Measurements from ENCODE around the gene LRCH3. TPM values are rescaled to one million over a fixed set of nuclear protein-coding genes. Genes with fewer than 3 reads are reported as not detected.

LRCH3 gene
- total RNA-seq, 1 donor from 2014 or later: 50.0 TPM

DNA sequence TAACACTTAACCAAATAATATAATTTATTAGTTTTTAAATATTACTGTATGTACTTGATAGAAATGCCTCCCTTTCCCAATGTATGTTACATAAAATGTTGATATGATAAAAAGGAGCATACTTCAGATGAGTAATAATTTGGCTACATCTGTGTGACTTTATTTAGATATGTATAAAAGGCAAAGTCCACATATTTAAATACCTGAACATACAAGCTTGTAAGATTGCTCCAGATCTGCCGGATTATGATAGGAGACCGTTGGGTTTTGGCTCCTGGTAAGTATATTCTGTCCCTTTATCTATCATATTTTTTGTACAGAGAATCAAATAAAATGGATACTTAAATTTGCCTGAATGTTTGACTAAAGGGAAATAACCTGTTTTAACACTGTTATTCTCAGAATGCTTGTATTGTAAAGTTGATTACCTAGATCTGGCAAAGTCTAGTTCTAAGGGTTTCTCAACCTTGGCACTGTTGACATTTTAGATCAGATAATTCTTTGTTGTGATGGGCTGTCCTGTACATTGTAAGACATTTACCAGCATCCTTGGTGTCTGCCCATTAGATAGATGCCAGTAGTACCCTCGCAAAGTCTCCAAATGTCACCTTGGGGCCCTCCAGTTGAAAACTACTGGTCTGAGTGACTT is 38.5 kb downstream of the LRCH3 start:
- Mint-ChIP-seq H3K27me3 (ENCODE audit: insufficient read depth) (no peaks in the 10 kb centered on the region), H3K27ac (no peak overlapping the region), H3K9me3 (no peaks in the 10 kb centered on the region), H3K4me1 (ENCODE audit: low read depth) (peaks cover 4% of the 10 kb centered on the region), H3K36me3 (ENCODE audit: low read depth) (peaks cover 31% of the 10 kb centered on the region), H3K4me3 (no peak overlapping the region)
- no peak for DNase-seq (ENCODE audit: low spot score)
- intact Hi-C loops (cut with micrococcal nuclease): no loop called here

DNA sequence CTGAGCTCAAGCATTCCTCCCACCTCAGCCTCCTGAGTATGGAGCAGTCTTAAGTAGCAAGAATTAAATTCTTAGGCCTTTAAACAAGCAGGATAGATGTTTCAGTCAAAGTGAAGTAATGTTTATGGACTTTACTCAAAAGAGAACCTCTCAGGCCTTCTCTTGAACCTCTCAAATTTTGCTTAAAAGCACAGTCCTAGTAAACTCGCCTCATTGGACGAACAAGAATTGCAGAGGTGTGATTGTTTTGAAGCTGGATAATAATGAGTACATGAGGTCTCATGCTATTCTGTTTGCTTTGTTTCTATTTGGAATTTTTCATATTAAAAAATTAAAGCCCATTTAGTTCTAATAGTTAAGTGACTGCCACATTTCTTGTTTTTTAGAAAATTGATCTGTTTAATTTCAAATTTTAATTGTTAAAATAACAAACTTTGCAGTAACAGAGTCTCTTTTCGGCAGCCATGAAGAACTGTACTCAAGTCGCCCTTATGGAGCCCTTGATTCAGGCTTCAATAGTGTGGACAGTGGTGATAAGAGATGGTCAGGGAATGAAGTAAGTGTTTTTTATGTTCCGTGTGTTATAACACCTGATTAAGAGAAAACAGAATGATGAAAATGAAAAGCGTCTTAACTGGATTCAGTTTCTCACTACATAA is 39.4 kb downstream of the LRCH3 start:
- Mint-ChIP-seq H3K4me3 (no peak overlapping the region), H3K36me3 (ENCODE audit: low read depth) (peaks cover 33% of the 10 kb centered on the region), H3K27me3 (ENCODE audit: insufficient read depth) (no peaks in the 10 kb centered on the region), H3K9me3 (no peaks in the 10 kb centered on the region), H3K4me1 (ENCODE audit: low read depth) (peaks cover 8% of the 10 kb centered on the region), H3K27ac (no peak overlapping the region)
- DNase-seq (ENCODE audit: low spot score): no peak
- intact Hi-C loops (cut with micrococcal nuclease): no loop called here

- no peak overlapping the region for H3K4me3 Mint-ChIP-seq
- no peaks in the 10 kb centered on the region for H3K9me3 Mint-ChIP-seq
- H3K27ac Mint-ChIP-seq: no peak overlapping the region
- no peak for DNase-seq (ENCODE audit: low spot score)
- H3K27me3 Mint-ChIP-seq (ENCODE audit: insufficient read depth): no peaks in the 10 kb centered on the region
- intact Hi-C loops (cut with micrococcal nuclease): no loop called here
- peaks cover 12% of the 10 kb centered on the region for H3K4me1 Mint-ChIP-seq (ENCODE audit: low read depth)
- peaks cover 37% of the 10 kb centered on the region for H3K36me3 Mint-ChIP-seq (ENCODE audit: low read depth)
Measured at GRCh38 chr3:197830967-197831313, 39.9 kb downstream of the LRCH3 start.

DNA sequence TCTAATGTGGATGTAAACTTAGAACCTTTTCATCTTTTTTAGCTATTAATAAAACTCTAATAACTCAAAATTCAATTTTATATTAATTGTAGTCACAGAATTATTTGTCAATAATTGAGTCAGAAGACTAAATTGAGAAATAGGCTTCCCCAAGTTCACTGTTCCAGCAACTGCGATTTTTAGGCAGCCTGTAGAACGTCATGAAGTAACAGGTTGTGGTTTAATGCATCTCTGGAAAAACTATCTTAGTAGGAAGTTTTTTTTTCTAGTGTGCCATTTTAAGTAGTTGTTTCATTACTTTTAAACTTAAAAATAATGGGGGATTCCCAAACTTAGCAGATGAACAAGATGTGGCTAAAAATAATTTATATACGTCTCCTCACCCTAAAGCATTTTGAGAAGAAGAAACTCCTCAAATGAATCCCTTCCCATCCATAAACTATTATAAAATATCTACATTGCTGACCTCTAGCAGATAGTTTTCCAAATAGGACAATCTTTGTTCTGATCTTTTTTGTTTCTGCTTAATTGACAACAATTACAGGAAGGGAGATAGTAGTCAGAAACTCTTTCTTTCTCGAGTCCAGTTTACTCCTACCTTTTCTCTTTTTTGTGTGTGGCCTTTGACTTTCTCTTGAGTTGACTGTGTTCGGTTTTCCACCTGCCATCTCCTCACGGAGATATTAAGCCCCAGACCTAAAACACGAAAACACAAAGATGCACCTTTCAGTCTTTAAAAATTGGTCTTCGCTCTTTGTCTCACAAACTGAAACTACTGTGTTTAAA is 43.1 kb downstream of the LRCH3 start:
- Mint-ChIP-seq H3K9me3 (no peaks in the 10 kb centered on the region), H3K4me1 (ENCODE audit: low read depth) (peaks cover 12% of the 10 kb centered on the region), H3K27ac (no peak overlapping the region), H3K27me3 (ENCODE audit: insufficient read depth) (no peaks in the 10 kb centered on the region), H3K4me3 (no peak overlapping the region), H3K36me3 (ENCODE audit: low read depth) (peaks cover 43% of the 10 kb centered on the region)
- intact Hi-C loops (cut with micrococcal nuclease): no loop called here
- DNase-seq (ENCODE audit: low spot score): no peak

- Mint-ChIP-seq H3K4me1 (ENCODE audit: low read depth) (peaks cover 12% of the 10 kb centered on the region), H3K27ac (peak overlapping the region; percentile 64), H3K4me3 (no peak overlapping the region), H3K27me3 (ENCODE audit: insufficient read depth) (no peaks in the 10 kb centered on the region), H3K9me3 (no peaks in the 10 kb centered on the region), H3K36me3 (ENCODE audit: low read depth) (peaks cover 40% of the 10 kb centered on the region)
- no peak for DNase-seq (ENCODE audit: low spot score)
- intact Hi-C loops (cut with micrococcal nuclease): no loop called here
Measured at GRCh38 chr3:197835509-197835908, 44.5 kb downstream of the LRCH3 start.

DNA sequence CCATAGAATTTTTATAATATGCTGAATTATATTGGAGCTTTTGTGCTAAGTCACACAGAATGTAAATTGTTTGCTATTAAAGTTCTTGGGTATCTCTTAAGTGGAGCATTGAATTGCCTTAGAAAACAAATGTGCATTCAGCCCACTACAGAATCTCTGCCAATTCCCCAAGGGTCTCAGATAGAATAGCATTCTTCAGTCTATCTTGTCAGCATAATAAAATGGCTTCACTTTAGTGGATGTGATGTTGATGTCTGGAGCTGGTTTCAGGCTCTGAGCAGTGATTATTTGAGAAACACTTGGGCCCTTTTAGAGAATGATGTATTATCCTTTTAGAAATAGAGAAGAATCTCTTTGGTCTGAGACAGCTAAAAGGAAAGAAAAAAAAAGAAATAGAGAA is 45.2 kb downstream of the LRCH3 start:
- no peak overlapping the region for H3K4me3 Mint-ChIP-seq
- DNase-seq (ENCODE audit: low spot score): no peak
- no peaks in the 10 kb centered on the region for H3K9me3 Mint-ChIP-seq
- no peaks in the 10 kb centered on the region for H3K27me3 Mint-ChIP-seq (ENCODE audit: insufficient read depth)
- intact Hi-C loops (cut with micrococcal nuclease): no loop called here
- peaks cover 12% of the 10 kb centered on the region for H3K4me1 Mint-ChIP-seq (ENCODE audit: low read depth)
- H3K36me3 Mint-ChIP-seq (ENCODE audit: low read depth): peaks cover 36% of the 10 kb centered on the region
- H3K27ac Mint-ChIP-seq: no peak overlapping the region

DNA sequence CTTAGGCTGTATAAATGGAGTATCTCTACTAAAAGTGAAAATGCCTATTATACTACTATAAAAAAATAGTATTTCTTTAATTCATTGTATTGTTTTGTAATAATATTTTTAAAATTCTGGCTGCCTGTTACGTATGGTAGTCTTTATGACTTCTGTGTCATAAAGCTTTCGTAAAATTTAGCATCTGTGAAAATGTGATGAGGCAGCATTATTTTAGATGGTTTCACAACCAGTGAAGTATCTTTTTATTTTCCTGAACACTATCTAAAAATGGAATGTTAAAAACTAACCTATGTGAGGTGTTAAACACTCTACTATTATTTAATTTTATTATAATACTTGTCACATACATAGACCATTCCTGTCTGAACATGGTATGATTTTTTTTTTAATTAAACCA is 46.2 kb downstream of the LRCH3 start:
- H3K36me3 Mint-ChIP-seq (ENCODE audit: low read depth): peaks cover 35% of the 10 kb centered on the region
- H3K9me3 Mint-ChIP-seq: no peaks in the 10 kb centered on the region
- no peaks in the 10 kb centered on the region for H3K27me3 Mint-ChIP-seq (ENCODE audit: insufficient read depth)
- H3K27ac Mint-ChIP-seq: no peak overlapping the region
- H3K4me1 Mint-ChIP-seq (ENCODE audit: low read depth): peaks cover 12% of the 10 kb centered on the region
- intact Hi-C loops (cut with micrococcal nuclease): no loop called here
- DNase-seq (ENCODE audit: low spot score): no peak
- no peak overlapping the region for H3K4me3 Mint-ChIP-seq

GRCh38 chr3:197841789-197842188 is 50.7 kb downstream of the LRCH3 start:
- intact Hi-C loops (cut with micrococcal nuclease): no loop called here
- Mint-ChIP-seq H3K4me1 (ENCODE audit: low read depth) (peaks cover 5% of the 10 kb centered on the region), H3K27ac (no peak overlapping the region), H3K27me3 (ENCODE audit: insufficient read depth) (no peaks in the 10 kb centered on the region), H3K36me3 (ENCODE audit: low read depth) (peaks cover 36% of the 10 kb centered on the region), H3K4me3 (no peak overlapping the region), H3K9me3 (no peaks in the 10 kb centered on the region)
- DNase-seq (ENCODE audit: low spot score): no peak

- H3K27me3 Mint-ChIP-seq (ENCODE audit: insufficient read depth): no peaks in the 10 kb centered on the region
- H3K9me3 Mint-ChIP-seq: no peaks in the 10 kb centered on the region
- DNase-seq (ENCODE audit: low spot score): no peak
- peaks cover 50% of the 10 kb centered on the region for H3K36me3 Mint-ChIP-seq (ENCODE audit: low read depth)
- peaks cover 30% of the 10 kb centered on the region for H3K4me1 Mint-ChIP-seq (ENCODE audit: low read depth)
- intact Hi-C loops (cut with micrococcal nuclease): no loop called here
- H3K27ac Mint-ChIP-seq: no peak overlapping the region
- no peak overlapping the region for H3K4me3 Mint-ChIP-seq
Measured at GRCh38 chr3:197846491-197846890, 55.4 kb downstream of the LRCH3 start.

DNA sequence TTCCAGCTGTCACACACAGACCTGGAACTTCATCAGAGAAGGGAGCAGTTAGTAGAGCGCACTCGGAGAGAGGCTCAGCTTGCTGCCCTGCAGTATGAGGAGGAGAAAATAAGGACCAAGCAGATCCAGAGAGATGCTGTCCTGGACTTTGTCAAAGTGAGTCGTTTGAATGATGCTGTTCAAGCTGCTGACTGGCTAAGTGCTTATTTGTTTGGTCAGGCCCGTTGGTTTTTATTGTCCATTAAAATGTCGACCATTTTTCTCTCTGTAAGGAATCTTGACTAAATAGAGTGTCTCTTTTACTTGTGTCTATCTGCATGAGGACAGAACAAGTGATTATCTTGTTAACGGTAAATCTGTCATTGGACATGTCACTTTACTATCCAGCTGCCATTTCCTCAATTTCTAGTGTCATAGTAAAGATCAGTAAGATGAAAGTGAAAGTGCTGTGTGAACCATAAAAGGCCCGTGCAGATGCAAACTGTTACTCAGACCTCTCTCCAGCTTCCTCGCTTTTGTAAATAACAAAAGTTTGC is 56.9 kb downstream of the LRCH3 start:
- Mint-ChIP-seq H3K9me3 (no peaks in the 10 kb centered on the region), H3K27ac (peak overlapping the region; percentile 83), H3K36me3 (ENCODE audit: low read depth) (peaks cover 49% of the 10 kb centered on the region), H3K4me1 (ENCODE audit: low read depth) (peaks cover 30% of the 10 kb centered on the region), H3K27me3 (ENCODE audit: insufficient read depth) (no peaks in the 10 kb centered on the region), H3K4me3 (peak overlapping the region; percentile 52)
- DNase-seq (ENCODE audit: low spot score): peak; percentile 18
- intact Hi-C loops (cut with micrococcal nuclease): loop anchor here (1.0 to 2.0 kb wide), 3 partner anchors 30 to 101 kb away; no protein-coding TSS in a partner anchor

DNA sequence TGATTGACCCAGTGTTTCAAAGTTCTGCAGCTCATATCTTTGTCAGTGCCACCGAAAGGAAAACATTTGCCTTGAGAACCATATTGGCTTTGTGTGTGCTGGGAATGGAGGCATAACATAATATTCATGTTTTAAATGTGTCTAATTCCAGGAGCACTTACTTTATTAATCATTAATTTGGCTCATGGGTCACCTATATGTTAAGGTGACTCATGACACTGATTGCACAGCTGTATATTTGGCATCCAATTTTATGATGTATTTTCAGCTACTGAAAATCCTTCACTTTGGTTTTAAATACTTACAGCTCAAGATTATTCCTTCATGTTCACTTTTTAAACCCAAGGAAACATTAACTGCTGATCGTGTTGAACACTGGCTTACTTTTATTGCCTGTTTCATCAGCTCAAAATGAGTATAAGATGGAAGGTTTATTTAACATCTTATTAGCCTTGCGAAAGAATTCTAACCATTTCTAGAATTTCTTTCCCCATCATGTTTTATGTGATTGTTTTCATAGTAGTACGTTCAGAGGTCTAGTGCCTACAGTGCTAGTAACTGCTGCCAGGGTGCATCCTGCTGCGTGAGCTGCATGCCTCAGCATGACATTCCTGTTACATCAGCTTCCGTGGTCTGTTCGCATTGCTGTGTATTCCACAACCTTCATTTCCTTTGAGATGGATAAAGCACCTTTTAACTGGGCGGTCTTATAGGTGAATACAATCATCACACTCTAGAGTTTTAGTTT is 63.7 kb downstream of the LRCH3 start:
- DNase-seq (ENCODE audit: low spot score): no peak
- H3K4me3 Mint-ChIP-seq: no peak overlapping the region
- H3K27me3 Mint-ChIP-seq (ENCODE audit: insufficient read depth): no peaks in the 10 kb centered on the region
- peaks cover 46% of the 10 kb centered on the region for H3K36me3 Mint-ChIP-seq (ENCODE audit: low read depth)
- H3K4me1 Mint-ChIP-seq (ENCODE audit: low read depth): peaks cover 7% of the 10 kb centered on the region
- no peaks in the 10 kb centered on the region for H3K9me3 Mint-ChIP-seq
- intact Hi-C loops (cut with micrococcal nuclease): no loop called here
- H3K27ac Mint-ChIP-seq: no peak overlapping the region

DNA sequence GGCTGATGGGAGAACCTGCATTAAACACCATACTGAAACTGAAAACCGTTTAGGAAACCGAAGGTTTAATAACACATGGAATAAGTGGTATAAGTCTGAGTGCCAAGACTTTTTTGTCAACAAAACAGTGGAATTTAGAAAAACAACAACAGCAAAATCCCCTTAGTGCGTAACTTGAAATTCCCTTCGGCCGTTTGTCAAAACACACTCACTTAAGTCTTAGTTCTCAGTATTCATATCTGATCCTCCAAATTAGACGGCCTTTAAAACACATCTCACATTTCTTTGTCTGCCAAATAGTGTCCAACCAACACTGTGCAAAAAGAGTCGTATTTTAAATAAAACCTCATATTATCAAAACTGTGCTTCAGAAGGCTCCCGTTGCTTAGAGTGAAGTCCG is 64.5 kb downstream of the LRCH3 start:
- H3K27me3 Mint-ChIP-seq (ENCODE audit: insufficient read depth): no peaks in the 10 kb centered on the region
- no peak overlapping the region for H3K4me3 Mint-ChIP-seq
- peaks cover 5% of the 10 kb centered on the region for H3K4me1 Mint-ChIP-seq (ENCODE audit: low read depth)
- no peaks in the 10 kb centered on the region for H3K9me3 Mint-ChIP-seq
- H3K36me3 Mint-ChIP-seq (ENCODE audit: low read depth): peaks cover 40% of the 10 kb centered on the region
- no peak overlapping the region for H3K27ac Mint-ChIP-seq
- DNase-seq (ENCODE audit: low spot score): no peak
- intact Hi-C loops (cut with micrococcal nuclease): no loop called here
